ENCODE data around the gene TIAM1.

Gene TIAM1

DNA sequence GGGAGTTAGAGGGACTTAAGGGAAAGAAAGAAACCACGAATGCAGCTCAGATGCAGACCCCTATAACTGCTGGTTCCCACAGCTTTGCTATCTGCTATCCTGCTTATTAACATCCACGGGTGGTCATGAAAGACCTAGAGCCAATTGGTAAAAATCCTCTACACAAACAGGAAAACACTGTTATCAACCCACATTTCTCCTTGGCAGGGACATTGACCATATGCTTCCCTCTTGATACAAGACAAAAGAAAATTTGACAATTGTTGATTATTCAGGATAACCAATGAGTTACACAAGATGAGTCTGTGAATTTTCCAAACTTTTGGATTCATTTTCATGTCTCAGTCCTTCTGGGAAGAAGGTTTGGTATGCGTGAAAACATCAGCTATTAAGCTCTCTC, 90.4 kb downstream of the TIAM1 start:
- no peaks in the 10 kb centered on the region for H3K27me3 ChIP-seq (replicated peaks)
- no peak for DNase-seq
- no peak overlapping the region for H3K27ac ChIP-seq
- no peak overlapping the region for H3K4me3 ChIP-seq (ENCODE audit: low read depth, low read length)
- H3K36me3 ChIP-seq (replicated peaks), result no peaks in the 10 kb centered on the region
- TF ChIP-seq, protein P1, sequence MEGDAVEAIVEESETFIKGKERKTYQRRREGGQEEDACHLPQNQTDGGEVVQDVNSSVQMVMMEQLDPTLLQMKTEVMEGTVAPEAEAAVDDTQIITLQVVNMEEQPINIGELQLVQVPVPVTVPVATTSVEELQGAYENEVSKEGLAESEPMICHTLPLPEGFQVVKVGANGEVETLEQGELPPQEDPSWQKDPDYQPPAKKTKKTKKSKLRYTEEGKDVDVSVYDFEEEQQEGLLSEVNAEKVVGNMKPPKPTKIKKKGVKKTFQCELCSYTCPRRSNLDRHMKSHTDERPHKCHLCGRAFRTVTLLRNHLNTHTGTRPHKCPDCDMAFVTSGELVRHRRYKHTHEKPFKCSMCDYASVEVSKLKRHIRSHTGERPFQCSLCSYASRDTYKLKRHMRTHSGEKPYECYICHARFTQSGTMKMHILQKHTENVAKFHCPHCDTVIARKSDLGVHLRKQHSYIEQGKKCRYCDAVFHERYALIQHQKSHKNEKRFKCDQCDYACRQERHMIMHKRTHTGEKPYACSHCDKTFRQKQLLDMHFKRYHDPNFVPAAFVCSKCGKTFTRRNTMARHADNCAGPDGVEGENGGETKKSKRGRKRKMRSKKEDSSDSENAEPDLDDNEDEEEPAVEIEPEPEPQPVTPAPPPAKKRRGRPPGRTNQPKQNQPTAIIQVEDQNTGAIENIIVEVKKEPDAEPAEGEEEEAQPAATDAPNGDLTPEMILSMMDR (IDR thresholded peaks at IDR 0.05; ENCODE audit: low read depth, low read length, missing control alignments), result no peak
- in situ Hi-C loops (cut with HindIII; ENCODE audit: low pct_ligation_motif_present, low sequenced_read_pairs), result no loop called here

DNA sequence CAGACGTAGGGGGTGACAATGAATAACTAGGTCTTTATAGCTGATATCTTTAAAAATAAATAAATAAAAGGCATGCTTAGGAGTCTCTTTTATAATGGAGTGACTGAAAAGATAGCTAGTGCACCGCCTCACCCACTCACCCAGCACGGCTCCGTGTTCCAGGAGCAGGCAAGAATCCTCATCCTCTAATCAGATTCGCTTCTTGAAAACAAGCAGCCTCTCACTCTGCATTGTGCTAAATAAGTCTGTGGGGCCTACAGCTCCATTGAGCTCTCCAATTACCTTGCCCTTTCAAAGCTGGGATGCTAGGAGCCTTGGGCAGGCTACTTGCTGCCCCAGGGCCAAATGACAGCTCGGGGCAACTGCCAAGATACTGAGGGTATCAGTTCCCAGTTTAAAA, 91.5 kb downstream of the TIAM1 start:
- Histone ChIP-seq H3K4me3 (ENCODE audit: low read depth, low read length) (no peak overlapping the region), H3K27me3 (replicated peaks) (no peaks in the 10 kb centered on the region), H3K36me3 (replicated peaks) (no peaks in the 10 kb centered on the region), H3K27ac (no peak overlapping the region)
- no peak for DNase-seq
- in situ Hi-C loops (cut with HindIII; ENCODE audit: low pct_ligation_motif_present, low sequenced_read_pairs), result no loop called here
- TF ChIP-seq, protein P1 (IDR thresholded peaks at IDR 0.05; ENCODE audit: low read depth, low read length, missing control alignments), result no peak

DNA sequence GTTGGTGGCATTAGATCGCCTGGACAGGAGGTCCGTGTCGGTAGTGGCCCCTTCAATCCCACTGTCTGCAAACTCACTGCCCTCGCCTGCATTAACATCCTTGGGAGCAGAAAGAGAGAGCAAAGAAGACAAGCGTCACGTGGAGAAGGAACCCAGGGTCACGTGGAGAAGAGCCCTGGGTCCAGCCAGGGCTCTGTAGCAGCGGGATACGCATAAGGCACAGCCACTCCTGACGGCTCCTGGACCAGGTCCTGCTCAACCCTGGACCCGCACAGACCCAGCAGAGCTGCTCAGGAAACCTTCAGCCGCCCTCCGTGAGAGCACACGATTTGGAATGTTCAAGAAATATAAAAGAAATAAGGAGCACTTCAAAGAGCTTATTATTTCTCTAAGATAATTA, 92.0 kb downstream of the TIAM1 start:
- Histone ChIP-seq H3K27me3 (replicated peaks) (no peaks in the 10 kb centered on the region), H3K36me3 (replicated peaks) (no peaks in the 10 kb centered on the region), H3K27ac (no peak overlapping the region), H3K4me3 (ENCODE audit: low read depth, low read length) (no peak overlapping the region)
- in situ Hi-C loops (cut with HindIII; ENCODE audit: low pct_ligation_motif_present, low sequenced_read_pairs), result no loop called here
- no peak for DNase-seq
- TF ChIP-seq, protein P1 (IDR thresholded peaks at IDR 0.05; ENCODE audit: low read depth, low read length, missing control alignments), result no peak

DNA sequence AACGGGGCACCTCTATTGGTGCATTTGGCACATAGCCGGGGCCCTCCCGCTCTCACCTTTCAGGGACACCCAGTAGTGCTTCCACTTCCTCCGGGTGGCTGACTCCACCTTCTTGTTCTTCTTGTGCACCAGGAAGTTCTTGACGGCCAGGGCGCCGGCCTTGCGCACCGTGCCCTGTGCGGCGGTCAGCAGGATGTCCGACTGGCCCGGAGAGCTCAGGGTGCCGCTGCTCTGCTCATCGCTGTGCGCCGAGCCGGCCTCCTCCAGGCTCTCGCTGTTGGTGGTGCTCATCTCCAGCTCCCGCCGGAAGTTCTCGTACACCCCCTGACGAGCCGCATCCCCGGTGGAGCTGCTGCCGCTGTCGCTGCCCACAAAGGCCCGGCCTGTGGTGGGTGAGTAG, 92.4 kb downstream of the TIAM1 start:
- in situ Hi-C loops (cut with HindIII; ENCODE audit: low pct_ligation_motif_present, low sequenced_read_pairs), result no loop called here
- Histone ChIP-seq H3K4me3 (ENCODE audit: low read depth, low read length) (no peak overlapping the region), H3K27me3 (replicated peaks) (no peaks in the 10 kb centered on the region), H3K27ac (no peak overlapping the region), H3K36me3 (replicated peaks) (no peaks in the 10 kb centered on the region)
- TF ChIP-seq, protein P1 (IDR thresholded peaks at IDR 0.05; ENCODE audit: low read depth, low read length, missing control alignments), result no peak
- DNase-seq, result no peak

DNA sequence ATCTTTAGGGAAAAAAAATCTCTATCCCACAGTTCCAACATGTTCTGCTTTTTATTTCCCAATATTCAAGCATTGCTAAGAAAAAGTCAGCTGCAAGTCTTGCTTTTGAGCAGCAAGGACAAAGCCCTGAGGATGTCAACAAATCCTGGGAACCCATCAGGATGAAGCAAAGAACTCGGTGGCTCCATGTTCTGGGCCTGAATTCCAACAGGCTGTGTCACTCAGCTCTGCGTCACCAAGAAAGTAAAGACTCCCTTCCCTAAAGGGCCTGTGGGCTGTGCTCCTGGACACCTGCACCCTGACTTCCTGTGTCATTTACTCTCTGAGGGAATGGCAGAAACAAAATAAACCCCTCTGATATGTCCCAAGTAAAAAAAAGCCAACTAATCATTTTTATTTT, 95.5 kb downstream of the TIAM1 start:
- TF ChIP-seq, protein P1 (IDR thresholded peaks at IDR 0.05; ENCODE audit: low read depth, low read length, missing control alignments), result no peak
- Histone ChIP-seq H3K4me3 (ENCODE audit: low read depth, low read length) (no peak overlapping the region), H3K27ac (peak overlapping the region; percentile 50), H3K27me3 (replicated peaks) (no peaks in the 10 kb centered on the region), H3K36me3 (replicated peaks) (peaks cover 2% of the 10 kb centered on the region)
- in situ Hi-C loops (cut with HindIII; ENCODE audit: low pct_ligation_motif_present, low sequenced_read_pairs), result no loop called here
- DNase-seq, result peak; percentile 69

DNA sequence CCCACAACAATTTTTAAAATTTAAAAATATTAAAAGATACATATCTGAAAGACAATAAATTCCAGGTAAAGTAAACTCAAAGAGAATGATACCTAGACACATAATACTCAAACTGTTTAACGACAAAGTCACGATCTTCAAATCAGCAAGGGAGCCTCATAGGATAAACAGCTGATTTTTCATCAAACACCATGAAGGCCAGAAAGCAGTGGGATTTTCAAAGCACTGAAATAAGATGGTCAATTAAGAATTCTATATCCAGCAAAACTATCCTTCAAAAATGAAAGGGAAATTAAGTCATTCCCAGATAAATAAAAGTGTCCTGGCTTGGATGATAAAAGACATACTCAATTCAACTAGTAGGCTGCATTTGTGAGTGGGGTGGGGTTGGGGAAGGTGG, 100.5 kb downstream of the TIAM1 start:
- Histone ChIP-seq H3K27me3 (replicated peaks) (no peaks in the 10 kb centered on the region), H3K36me3 (replicated peaks) (peaks cover 2% of the 10 kb centered on the region), H3K4me3 (ENCODE audit: low read depth, low read length) (no peak overlapping the region), H3K27ac (no peak overlapping the region)
- TF ChIP-seq, protein P1 (IDR thresholded peaks at IDR 0.05; ENCODE audit: low read depth, low read length, missing control alignments), result no peak
- in situ Hi-C loops (cut with HindIII; ENCODE audit: low pct_ligation_motif_present, low sequenced_read_pairs), result no loop called here
- no peak for DNase-seq
